ENCODE measurements around the gene ADRB1.

The ADRB1 gene

GRCh38 chr10:114043532-114044246 lies at the start of gene ADRB1:
ADRB1 (plus strand) TSS chr10:114043866; CDS start chr10:114044133, 267 bp downstream.
- peak; percentile 77 for DNase-seq

- DNase-seq = no peak
Observed at GRCh38 chr10:113995201-113995600, 48.5 kb upstream of the ADRB1 start.

- DNase-seq = no peak
Observed at GRCh38 chr10:113997428-113997827, 46.2 kb upstream of the ADRB1 start.

- no peak for DNase-seq
Observed at GRCh38 chr10:113999531-113999930, 44.1 kb upstream of the ADRB1 start.

GRCh38 chr10:114000457-114001010 lies 43.1 kb upstream of the ADRB1 start:
- no peak for DNase-seq

DNA sequence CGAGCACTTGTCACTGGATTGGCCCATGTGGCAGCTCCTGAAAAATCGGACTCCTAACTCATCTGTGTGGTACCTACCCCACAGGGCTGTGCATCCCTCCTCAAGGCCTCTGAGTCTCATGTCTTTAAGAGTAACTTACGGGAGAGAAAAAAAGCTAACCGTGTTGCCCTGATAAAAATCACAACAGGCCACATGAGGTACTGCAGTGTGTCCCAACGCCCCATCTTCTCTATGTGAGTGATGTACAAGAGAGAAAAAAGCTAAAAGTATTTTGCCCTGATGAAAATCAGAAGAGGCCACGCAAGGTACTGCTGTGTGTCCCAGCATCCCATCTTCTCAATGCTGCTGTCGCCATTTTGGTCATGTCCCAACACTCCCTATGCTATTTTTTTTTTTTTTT lies 41.2 kb upstream of the ADRB1 start:
- DNase-seq = no peak

GRCh38 chr10:114003161-114003941 lies 40.3 kb upstream of the ADRB1 start:
- DNase-seq = no peak

DNA sequence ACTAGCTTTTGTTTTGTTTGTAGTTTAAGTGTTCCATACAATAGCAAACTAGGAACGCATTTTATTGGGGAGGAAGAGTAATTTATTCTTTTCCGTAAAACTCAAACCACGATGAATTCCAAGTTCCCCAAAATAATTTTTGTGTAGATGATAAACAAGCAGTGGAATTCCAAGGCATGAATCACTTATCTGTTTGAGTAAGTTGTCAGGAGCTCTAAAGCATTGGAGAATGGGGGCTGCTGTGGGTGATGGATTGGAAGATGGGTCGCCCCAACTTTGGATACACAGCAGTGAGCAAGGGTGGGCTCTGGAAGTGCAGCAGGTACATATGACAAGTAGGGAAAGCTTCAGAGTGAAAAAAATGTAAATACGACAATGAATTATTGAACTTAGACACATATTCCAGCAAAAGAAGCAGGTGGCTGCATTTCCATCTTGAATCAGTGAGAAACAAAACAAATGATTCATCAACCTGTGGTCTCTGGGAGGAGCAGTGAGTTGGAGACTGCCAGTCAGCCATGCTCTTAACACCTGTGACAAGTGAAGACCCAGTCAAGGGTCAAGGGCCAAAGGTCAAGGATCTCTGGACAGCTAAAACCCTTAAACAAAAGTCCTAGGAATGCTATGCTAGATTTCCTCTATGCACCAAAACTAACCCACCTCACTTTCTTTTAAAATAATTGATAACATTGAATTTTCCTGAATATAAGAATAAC lies 34.2 kb upstream of the ADRB1 start:
- DNase-seq = no peak

DNA sequence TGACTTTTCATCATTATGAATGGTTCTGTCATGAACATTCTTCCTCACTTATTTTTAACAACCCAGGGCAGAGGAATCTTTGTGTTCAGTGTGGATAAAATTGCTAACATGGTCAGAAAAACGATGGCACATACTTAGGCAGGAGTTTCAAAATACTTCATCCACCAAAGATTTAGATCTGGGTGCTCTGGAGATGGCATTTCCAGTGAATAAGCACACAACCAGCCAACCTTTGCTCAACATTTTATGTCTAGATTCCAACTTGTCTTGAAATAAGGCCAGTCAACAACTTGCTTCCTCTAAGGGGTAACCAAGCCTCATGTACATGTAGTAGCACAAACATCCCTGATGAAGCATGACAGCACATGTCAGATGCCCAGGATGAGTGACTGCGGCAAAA lies 33.4 kb upstream of the ADRB1 start:
- no peak for DNase-seq

DNA sequence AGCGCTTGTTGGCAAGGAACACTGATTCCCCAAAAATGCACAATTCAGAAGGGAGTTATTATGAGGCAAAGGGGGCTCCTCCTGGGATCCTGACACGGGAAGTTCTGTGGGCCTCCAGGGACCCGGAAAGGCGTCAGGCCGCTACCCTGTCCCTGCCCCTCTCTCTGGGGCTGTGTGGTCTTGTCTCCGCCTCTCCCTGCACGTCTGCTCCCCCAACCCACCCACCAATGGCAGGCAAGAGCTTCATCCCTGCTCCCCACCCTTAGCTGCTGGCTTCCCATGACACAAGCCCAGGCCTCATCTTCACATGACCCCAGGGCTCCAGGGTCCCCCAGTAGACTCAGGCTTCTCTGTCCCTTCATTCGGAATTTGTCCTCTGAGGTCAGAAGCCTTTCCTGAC lies 31.0 kb upstream of the ADRB1 start:
- DNase-seq = no peak

DNA sequence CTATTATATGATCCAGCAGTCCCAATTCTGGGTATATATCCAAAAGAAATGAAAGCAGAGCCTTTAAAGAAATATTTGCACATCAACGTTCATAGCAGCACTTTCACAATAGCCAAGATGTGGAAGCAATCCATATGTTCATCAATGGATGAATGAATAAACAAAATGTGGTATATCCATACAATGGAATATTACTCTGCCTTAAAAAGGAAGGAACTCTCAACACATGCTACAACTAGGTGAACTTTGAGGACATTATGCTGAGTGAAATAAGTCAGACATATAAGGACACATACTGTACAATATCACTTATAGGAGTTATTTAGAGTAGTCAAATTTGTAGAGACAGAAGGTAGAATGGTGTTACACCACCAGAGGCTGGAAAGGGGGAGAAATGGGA lies 28.0 kb upstream of the ADRB1 start:
- DNase-seq = no peak

DNA sequence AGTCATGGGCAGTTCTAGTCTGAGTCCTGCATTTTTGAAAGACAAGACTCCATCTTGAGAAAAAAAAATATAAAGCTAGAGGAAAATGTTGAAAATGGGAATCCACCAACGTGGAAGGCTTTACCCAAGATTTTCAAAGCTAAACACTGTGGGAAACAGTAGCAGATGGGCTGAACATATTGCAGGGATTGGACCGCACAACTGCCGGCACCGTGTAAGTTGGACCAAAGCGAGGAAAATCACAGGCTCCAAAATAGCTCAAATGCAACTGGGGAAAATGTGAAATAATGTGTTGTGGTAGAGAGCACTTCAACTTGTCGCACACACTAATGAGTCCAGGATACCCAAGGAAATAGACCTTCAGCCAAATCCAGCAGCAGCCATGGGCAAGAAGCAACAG lies 26.4 kb upstream of the ADRB1 start:
- DNase-seq = no peak

DNA sequence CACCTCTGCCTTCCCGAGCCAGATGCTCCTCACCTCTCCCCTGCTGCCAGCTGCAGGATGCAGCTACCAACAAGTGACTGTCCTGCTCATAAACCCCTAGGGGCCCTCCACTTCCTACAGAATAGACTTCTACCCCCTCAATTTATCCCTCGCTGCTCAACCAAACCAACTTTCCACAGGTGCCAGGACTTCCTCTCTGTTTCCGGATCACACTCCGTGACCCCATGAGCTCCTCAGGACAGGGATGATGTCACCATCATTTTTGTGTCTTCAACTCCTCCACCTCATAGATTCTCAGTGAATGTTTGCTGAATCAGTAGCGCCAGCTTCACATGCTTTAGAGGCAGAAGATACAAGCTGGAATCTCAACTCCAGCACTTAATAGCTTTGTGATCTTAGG lies 25.8 kb upstream of the ADRB1 start:
- DNase-seq = no peak

DNA sequence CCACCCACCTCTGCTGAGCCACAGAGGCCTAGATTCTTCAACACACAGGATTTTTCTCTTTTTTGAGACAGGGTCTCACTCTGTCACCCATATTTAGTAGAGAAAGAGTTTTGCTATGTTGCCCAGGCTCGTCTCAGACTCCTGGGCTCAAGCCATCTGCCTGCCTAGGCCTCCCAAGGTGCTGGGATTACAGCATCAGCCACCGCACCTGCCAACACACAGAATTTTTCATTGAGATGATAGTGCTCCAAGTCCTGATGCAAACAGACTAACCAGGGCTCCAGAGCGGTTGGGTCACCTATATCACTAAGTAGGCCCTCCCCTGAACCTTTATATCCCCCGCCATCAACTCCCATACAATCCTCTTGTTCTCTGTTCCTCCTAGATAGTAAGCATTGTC lies 24.4 kb upstream of the ADRB1 start:
- DNase-seq = no peak

DNA sequence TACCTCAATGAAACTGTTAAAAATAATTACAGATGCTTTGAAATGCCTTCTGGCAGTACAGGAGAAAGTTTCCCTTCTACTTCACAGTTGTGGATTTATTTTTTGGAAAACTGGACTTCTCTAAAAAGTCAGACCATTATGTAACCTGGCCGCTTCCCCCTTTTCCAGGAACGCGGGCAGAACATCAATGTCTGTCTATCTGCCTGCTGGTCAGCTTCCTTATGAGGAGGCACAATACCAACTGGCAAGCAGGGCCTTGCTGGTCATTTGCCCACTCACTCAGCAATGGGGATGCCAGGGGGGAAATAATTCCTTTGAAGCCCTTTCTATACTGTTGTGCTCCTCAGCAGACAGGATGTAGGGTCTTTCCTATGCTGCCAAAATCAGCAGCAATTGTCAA lies 22.5 kb upstream of the ADRB1 start:
- peak; percentile 57 for DNase-seq

DNA sequence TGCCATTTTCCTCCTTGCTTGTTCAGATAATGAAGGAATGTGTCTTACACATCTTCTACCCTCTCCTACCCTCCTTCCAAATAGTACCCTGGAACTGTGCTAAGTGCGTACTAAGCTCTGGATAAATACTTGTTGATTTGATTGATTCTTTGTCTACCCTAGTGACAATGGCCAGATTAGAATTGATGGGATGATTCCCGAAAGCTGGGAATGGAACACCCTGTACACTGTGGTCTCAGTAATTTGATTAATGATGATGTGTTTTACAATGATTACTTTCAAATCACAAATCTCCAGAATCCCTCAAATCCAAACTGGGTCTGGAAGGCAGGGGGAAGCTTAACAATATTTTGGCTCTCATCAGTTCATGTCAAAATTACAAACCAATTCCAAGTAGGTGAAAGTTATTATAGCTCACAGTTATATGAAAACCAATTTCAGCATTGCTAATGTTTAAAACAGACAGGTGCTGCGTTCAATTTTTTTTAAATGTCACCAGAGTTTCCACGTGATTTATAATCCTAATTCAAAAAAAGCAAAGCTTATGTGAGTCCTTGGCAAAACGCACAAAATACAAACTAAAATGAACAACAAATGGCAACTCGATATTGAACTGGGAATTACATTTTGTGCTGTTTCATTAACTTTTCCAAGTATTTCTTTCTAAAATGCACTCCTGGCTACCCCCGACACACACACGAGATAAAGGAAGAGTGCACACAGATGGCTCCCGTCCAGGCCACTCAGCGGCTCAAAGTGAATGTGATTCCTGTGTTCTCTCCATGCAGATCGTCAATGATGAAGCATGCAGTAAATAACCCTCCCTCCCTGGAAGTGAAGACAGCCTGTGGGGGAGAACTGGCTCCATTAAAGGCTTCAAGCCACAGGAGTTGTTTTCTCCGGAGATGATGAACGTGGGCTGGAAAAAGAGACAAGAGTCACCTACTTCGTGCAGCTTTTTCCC lies 21.7 kb upstream of the ADRB1 start:
- DNase-seq = peak; percentile 56

DNA sequence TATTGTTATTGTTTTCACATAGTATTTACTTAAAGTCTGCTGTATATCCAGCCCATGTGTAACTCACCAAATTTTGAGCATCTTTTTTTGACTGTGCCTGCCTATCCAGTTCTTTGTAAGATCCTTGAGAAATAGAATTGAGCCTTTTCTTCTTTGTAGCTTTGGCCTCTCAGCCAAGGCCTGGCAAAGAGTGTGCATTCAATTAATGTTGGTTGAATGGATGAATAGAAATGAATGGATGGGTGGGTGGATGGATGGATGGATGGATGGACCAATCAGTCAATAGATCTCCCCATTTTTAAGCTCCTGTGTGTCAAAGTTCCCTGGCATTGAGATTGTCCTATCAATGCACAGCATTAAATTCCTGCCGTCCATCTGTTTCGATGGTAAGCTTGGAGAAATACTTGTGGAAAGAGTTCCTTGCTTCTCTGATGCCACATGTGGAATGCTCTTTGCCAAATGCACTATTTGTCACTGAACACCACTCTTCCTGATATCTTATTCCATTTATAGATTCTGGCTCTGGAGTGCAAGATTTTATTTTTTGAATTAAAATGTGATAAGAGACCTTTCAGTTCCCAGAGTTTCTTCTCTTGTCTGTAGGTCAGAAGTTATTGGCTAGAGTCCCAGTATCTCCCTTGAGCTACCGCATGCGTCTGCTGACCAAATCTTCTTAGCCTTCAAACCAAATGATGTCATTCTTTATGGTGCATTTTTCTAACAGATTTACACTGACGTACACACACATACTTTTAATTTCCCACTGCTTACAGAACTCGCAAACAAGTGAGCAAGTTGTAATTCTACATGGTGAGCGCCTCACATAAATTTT lies 20.7 kb upstream of the ADRB1 start:
- DNase-seq = no peak

DNA sequence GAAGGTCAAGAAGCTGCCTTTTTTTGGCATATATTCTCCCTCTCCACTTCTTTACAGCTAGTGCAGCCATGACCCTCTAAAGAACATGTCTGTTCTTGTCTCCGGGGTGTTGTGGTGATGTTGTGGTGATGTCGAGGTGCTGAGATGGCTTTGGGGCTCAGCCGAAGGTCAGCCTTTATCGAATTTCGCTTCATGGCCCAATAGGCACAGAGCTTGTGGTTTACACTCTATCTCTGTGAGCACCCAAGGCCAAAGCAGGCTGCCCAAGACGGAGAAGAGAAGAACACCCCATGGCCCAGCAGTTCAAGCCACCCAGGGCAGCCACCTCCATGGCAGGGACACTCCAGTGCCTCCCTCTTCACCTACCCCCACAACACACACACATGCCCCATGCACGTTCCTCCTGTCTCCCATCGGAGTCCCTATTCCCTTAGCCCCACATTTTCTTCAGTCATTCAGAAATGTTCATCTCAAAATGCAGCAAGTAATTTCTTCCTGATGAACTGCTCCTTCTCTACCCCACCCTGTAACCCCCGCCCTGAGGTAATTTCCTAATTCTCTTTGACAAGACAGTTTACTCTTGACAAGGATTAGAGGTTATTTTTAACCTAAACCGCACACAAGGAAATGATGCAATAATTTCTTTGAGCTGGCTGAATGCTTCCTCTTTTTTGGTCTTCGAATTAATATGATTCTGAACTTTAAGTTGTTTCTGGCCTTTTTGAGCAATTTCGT lies 18.6 kb upstream of the ADRB1 start:
- DNase-seq = no peak

GRCh38 chr10:114025611-114026130 lies 18.0 kb upstream of the ADRB1 start:
- DNase-seq = no peak

All from right forelimb (tissue), 1 donor.